Cardiac septum (tissue), 1 donor: Measurements from ENCODE around the gene PCNX2. TPM values are rescaled to one million over a fixed set of nuclear protein-coding genes. Genes with fewer than 3 reads are reported as not detected.

ENCODE experiments used
- DNase-seq: peaks from one replicate; pipeline ENCODE4 v3.0.0-alpha.2; 2020; ENCODE audit warnings: low spot score
- intact Hi-C: fragments of 100-400 bp; cut with DNase I; formaldehyde crosslinking; loops from one replicate; pipeline ENCODE4 v1.14.0; 2022
- long read RNA-seq: library from polyadenylated mRNA; unstranded; transcript quantifications from one replicate; pipeline ENCODE4 v2.0.0, GENCODE V29; 2021
- total RNA-seq: library from RNA; stranded (reverse); fragmentation: NEBNext Ultra II Directional; extraction: Animal tissue kit (Norgen Biotek cat#: 25700); gene quantifications from one replicate; pipeline ENCODE4 v1.2.1, GENCODE V29; 2021
- donor health status: DM: no; HTN: no; CAD: no.

Gene PCNX2, protein sequence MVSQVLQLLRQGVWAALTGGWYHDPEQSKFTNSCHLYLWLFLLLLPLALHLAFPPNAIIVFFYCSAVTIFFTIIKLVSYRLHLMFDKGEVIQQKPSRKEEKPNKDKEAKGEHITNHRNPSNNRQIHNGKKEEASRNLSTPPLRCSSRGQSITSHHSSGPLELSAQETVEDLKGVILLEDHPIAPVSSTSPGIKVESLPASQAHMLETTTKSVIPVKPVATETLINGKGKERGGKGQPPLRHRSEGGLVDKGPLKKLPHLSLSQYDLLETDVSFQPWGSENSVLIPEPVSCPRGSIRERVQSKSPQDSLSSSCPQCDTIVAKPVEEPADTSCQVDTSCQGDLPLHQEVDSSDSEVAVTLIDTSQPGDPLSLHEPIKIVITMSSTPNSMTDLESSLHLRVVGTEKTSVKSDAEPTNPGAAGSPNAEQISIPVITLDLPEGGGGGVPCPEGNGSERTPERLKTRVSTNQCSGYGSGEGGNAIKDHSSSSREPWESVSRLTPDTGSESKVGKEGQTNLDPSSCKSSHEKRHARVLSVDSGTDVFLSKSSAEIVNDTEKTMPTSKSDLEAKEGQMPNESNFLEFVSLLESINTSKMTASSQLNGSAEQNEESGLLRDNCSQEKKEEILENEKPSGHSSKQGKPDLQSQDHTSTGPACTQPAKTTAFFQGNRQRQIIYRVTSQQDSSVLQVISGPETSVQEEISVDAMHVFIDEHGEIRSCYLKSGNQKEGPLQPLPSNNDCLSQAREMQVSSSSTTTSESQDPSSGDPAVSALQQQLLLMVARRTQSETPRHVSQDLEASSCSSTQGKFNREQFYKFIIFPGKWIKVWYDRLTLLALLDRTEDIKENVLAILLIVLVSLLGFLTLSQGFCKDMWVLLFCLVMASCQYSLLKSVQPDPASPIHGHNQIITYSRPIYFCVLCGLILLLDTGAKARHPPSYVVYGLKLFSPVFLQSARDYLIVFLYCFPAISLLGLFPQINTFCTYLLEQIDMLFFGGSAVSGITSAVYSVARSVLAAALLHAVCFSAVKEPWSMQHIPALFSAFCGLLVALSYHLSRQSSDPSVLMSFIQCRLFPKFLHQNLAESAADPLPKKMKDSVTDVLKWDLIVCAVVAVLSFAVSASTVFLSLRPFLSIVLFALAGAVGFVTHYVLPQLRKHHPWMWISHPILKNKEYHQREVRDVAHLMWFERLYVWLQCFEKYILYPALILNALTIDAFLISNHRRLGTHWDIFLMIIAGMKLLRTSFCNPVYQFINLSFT (N-terminal part only)
- total RNA-seq = 4.2 TPM
- long read RNA-seq, partial matches to known transcripts = 0 of 1 reads
- long read RNA-seq, other reads (novel, unspliced or antisense) = 1 of 1 reads

DNA sequence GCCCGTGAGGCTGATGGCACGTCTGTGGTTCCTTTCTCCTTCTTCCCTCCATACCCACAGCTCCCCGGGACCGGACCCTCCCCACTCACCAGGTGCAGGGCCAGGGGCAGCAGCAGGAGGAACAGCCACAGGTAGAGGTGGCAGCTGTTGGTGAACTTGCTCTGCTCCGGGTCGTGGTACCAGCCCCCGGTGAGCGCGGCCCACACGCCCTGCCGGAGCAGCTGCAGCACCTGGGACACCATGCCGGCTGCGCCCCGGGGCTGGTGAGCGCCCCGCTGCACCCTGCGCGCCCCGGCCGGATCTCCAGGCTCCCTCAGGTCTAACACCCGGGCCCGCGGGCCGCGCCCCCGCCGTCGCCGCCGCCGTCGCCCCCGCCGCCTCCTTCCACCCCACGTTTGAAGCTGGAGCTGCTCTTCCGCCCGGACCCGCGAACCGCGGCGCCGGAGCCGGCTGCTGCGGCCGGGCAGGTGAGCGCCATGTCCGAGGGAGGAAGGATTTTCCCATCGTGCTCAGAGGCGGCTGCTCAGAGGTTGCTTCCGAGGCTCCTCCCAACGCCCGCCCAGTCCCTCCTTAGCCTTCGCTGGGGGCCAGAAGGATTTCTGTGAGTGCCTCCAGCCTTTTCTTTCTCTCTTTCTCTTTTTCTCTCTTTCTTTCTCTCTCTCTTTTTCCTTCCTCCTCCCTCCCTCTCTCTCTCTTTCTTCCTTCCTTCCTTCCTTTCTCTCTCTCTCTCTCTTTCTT, at the start of gene PCNX2:
Gene PCNX2 (minus strand): TSS at position 489 of the 738 bp plus-strand sequence. CDS start 247 bp downstream, at position 242.
- DNase-seq = no peak
- intact Hi-C loops = no loop called here

DNA sequence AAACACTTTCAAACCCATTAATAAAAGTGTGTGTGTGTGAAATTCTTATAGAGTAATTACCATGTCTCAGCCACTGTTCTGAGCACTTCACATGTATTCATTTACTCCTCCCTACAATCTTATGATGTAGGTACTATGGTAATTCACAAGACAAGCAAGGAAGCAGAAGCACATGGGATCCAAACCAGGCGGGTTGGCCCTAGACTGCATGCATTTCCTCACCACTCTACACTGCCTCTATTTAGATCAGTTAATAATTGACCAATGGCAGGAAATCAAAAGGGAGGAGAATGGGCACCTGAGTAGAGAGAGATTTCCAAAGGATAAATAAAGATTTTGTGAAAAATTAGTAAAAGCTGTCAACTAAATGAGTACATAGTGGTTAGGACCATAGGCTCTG, 47.7 kb upstream of the PCNX2 start:
- DNase-seq = no peak
- intact Hi-C loops = no loop called here

DNA sequence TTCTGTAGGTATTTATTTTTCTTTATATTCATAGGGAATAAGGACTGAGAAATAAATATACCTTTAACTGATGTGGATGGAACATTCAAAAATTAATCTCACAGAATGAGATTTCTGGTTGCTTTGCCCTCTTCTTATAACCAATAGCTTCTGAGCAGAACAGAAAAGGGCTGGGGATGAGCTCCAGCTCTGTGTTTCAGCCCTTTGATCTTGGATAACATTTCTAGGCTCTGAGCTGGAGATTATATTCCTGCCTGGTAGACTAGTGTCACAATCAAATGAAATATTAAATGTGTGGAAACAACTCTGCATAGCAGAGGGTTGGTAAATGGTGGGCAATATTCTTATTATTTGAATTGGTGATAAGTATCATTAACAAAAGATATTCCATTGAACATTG, 46.6 kb upstream of the PCNX2 start:
- no peak for DNase-seq
- intact Hi-C loops = no loop called here

DNA sequence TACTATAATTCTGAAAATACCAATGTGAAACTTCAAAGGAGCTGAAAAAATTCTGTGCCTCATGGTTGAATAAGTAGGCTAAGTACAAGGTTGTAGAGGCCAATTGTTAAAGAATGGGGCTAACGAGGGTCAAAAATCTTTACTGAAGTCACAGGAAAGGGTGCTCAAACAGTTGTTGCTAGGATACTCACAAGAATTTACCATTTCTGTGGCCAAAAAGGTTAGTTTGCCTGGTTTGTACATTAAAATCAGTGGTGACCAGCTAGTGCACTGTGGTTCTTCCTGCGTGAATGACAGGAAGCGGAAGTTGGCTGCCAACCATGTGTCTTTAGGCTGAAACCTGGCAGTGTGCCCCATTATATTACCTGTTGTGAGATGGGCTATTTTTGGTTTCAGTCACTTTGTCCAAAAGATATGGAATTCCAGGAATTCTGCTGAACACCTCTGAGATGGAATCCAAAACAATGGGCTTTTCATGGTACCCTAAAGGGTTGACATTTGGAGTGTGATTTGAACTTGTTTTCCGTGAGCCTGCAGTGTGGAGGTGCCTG, 45.5 kb upstream of the PCNX2 start:
- intact Hi-C loops = no loop called here
- DNase-seq = no peak

DNA sequence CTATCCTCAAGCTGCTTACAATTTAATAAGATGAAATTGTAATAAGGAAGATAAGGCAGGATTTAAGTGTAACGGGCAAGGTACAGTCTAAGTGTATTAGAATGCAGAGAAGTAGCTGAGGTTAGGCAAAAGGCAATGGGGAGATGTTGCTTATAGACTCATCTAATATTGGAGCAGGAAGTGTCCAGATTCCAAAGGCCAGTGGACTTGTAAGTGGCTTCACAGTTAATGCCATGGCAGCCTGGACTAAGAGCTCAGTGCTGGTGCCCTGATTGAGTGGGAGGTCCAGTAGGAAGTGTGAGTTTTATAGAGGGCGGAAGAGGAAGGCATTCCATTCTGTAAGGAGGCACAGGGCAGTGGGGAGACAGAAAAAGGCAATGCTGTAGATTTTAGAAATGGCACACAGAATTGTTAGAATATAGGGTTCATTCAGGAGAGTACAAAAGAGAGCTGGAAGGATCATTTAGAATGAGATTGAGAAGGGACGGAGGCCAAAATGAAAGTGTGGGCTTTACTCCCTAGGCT, 44.6 kb upstream of the PCNX2 start:
- DNase-seq = no peak
- intact Hi-C loops = no loop called here

DNA sequence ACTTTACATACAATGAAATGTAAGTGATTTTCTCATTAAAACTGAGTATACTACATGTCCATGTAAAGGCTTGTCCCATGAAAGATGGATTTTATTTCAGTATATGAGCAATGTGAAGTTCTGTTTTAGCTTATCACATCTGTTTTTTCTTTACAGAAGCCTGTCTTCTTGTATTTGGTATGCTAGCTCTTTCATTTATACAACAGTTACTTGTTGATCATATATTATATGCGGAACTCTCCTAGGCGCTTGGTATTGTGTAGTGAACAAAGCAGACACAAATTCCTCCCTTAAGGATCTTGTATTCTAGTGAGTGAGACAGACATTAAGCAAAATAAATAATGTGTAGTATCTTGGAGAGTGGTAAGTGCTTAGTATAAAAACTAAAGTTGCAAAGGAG, 42.6 kb upstream of the PCNX2 start:
- no peak for DNase-seq
- intact Hi-C loops = no loop called here

DNA sequence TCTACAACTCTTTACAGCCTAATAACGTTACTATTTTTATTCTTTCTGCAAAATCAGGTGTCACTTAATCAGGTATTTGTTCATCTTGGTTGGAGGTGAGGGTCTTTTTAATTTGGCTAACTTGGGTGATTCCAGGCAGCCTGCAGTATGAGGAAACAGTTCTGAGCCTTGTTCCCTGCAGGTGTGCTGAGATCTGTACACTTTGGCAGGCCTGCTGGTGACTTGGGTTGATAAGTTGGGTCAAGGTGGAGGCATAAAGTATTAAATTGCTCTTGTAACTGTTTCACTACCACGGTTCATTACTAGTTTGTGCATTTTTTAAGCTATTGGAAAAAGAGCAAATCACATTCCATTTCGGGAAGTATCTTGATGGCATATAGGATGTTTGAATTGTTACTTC, 42.0 kb upstream of the PCNX2 start:
- intact Hi-C loops = no loop called here

DNA sequence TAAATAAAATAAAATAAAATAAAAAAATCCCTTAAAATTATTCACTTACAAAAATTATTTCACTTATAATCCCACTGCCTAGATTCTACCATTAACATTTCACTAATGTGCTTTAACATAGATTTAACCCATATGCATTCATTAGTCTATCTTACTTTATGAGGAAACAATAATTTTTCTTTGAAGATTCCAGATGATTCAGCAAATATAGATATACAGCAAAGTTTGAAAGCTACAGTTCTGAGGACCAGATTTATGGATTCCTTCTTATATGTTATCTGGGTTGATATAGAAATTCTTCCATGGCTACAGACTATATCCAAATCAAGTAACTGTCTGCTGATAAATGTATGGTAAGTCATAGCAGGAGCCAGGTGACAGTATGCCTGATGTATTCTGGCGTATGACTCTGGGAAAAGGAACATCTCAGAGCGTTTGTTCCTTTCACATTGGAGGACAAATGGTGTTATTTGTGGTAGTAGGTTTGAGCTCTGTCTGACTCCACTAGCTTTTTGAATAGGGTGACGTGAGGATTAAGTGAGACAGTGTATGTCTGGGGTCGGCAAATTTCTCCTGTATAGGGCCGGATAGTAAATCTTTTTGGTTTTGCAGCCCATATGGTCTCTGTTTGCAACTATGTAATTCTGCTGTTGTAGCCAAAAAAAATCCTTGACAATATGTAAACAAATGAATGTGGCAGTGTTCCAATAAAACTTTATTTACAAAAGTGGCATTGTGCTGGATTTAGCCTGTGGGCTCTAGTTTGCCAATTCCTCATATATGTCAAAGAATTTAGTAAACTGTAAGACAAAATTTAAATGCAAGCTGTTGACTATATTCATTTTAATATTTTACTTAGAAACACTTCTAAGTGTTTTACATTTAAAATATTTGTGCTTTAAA, 41.3 kb upstream of the PCNX2 start:
- no peak for DNase-seq
- intact Hi-C loops = no loop called here

More for the DNA sequence above, 42.0 kb upstream of the PCNX2 start:
- no peak for DNase-seq

DNA sequence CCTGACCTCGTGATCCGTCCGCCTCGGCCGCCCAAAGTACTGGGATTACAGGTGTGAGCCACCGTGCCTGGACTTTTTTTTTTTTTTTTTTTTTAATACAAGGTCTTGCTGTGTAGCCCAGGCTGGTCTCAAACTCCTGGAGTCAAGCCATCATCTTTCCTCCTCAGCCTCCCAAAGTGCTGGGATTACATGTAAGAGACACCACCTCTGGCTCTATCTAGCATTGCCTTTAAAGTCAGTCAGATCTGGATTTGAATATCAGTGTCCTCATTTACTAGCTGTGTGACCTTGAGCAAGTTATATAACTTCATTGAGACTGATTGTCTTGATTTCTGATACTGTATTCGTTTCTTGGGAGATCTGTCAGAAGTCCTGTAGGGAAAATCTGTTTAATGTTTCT, 38.6 kb upstream of the PCNX2 start:
- no peak for DNase-seq
- intact Hi-C loops = no loop called here

DNA sequence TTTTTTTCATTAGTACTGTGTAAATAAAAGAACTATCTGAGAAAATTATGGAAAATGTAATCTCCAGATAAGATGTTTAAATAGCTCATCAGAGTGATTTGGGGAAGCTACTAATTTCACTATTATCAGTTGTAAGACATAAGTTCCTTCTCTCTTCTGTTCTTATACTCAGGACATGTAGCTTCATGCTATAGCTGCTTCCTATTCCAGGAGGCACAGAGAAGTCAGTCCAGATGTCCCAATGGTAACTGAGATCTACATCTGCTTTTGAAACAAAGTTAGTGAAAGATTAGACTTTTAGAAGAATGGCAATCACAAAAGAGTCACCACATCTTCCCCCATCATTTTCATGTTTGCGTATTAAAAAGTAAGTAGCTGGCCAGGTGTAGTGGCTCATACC, 37.6 kb upstream of the PCNX2 start:
- DNase-seq = no peak
- intact Hi-C loops = no loop called here

DNA sequence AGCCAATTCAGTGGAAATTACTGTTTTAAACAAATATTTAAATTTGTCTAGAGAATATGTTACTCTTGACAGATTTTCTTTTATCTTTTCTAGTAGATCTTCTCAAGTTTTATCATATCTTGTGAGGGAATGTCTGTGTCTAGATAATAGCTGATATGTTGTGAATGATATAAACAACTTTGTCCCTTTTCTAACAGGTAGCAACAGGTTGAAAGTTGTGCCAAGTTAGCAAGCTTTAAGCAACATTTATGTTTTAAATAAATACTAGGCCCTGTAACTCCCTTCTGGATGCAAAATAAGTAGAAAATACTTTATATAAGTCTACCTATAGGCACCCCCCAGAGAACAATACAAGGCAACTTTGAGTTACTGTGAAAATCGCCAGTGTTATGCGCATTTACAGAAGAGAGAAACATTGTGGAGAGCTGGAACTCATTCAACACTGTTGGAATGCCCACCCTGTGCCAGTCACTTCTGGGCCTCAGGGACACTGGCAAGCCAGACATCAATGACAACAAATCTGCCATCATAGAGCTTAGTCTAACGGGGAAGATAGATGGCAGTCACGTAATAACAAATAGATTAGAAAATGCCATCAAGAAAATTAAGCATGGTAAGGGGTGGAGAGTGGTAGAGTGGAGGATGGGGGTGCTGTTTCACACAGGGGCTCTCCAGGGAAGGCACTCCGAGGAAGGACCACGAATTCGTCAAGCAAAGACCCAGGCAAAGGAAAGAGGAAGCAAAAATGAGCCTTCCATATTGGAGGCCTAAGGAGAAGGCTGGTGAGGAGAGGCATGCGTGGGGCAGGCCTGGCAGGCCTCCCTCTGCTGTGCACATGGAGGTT, 36.4 kb upstream of the PCNX2 start:
- no peak for DNase-seq
- intact Hi-C loops = no loop called here

DNA sequence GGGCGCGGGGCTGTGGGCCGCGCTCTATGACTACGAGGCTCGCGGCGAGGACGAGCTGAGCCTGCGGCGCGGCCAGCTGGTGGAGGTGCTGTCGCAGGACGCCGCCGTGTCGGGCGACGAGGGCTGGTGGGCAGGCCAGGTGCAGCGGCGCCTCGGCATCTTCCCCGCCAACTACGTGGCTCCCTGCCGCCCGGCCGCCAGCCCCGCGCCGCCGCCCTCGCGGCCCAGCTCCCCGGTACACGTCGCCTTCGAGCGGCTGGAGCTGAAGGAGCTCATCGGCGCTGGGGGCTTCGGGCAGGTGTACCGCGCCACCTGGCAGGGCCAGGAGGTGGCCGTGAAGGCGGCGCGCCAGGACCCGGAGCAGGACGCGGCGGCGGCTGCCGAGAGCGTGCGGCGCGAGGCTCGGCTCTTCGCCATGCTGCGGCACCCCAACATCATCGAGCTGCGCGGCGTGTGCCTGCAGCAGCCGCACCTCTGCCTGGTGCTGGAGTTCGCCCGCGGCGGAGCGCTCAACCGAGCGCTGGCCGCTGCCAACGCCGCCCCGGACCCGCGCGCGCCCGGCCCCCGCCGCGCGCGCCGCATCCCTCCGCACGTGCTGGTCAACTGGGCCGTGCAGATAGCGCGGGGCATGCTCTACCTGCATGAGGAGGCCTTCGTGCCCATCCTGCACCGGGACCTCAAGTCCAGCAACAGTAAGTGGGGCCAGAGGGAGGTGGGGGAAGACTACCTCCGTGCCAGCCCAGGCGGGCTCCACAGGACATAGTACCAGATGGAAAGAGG, 32.8 kb upstream of the PCNX2 start:
- DNase-seq = no peak
- intact Hi-C loops = no loop called here

DNA sequence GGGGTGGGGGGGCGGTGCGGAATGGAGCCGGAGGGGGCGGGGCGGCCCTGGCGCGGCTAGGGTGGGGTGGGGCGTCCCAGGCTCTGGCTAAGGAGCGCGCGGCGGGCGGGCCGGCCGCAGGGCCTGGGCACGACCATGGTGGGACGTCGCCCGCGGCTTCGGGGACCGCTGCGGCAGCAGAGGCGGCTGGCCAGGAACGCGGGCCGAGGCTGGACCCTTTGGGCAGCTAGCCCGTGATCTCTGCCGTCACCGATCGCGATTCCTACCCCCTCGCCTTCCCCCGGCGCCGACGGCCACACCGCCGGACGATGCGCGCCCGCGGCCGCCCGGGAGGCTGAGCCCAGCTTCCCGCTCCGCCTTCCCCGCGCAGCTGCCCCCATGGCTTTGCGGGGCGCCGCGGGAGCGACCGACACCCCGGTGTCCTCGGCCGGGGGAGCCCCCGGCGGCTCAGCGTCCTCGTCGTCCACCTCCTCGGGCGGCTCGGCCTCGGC, 32.2 kb upstream of the PCNX2 start, which contains the start of gene MAP3K21:
Gene MAP3K21 (plus strand): TSS at position 74 of the 491 bp plus-strand sequence. CDS start 305 bp downstream, at position 379.
- intact Hi-C loops = no loop called here
- no peak for DNase-seq

DNA sequence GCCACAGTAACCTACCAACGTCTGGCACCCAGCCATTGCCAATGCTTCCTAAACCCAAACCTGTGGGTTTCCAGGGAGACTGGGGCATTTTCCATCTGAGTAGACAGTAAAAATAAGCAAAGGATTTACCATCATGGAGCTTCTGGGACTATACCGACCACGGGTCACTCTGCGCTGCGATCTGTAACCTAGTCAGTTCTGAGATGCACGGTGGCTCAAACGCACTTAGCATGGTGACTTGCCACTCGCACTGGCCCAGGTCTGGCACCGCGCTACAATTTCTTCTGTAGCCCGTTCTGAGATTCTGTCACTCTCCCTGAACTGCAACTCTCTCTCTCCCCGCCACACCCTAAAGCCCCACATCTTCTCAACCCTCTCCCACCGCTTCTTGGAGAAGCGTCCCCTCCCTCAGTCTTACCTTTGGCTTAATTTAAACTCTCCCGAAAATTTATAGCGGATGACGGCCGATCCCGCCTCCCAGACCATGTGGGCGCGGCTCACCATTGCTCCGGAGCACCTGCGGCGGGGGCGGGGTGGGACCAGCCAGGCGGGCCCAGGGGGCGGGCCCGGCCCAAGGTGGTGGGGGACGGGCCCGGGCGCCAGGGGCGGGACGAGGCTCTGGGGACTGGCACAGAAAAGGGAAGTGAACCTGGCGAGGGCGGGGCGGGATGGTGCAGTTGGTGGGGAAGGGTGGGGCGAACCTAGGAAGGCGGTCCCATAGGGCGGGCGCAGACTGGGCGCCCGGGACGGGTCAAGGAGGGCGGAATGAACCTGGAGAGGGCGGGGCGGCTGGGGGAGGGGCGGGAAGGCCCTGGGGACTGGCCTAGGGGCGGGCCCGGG, 31.5 kb upstream of the PCNX2 start:
- intact Hi-C loops = no loop called here
- peak; percentile 95 for DNase-seq

DNA sequence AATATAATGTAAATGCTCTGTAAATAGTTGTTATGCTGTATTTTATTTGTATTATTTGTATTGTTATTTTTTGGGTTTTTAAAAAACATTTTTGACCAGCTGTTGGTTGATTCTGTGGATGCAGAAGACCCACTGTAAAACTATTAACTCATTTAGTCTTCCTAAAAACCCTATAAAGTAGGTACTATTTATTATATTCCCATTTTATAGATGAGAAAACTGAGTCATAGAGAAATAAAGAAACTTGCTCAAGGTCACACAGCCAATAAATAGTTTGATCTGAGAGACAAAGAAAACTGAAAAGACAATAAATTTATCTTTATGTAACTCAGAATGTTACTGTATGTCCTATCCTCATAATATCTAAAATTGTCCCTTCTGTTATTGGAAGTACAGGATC, 30.8 kb upstream of the PCNX2 start:
- no peak for DNase-seq
- intact Hi-C loops = no loop called here
